VCaP (cell line): ENCODE measurements around the gene GCNT1.

Experiments
- H3K27ac ChIP-seq: fragments of 450-650 bp; 2 replicates; pipeline ENCODE4 v1.5.1; 2017
- CTCF ChIP-seq: fragments of 450-650 bp; conservative IDR thresholded peaks from 2 replicates; pipeline ENCODE4 v1.5.1; 2017; ENCODE audit warnings: mild to moderate bottlenecking, moderate library complexity

The GCNT1 gene

DNA sequence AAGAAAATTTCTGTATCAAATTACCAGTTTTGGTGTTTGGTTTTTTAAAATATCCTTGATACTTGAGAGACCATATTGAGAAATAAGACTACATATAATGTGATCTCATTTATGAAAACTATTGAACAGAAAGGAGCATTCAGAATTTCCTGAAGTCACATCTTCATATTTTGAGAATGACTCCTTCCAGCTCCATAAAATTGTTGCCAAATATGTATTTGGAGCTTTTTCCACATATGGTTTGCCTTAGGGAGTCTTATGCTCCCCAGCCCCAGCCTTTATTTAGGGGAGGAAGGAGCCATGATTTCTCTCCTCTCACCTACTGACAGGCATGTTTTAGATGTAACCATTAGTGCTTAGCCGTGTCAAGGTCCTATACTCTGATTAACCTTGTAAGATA is 51.1 kb downstream of the GCNT1 start:
- TF ChIP-seq CTCF = no peak
- H3K27ac ChIP-seq = no peak overlapping the region

- TF ChIP-seq CTCF = no peak
- H3K27ac ChIP-seq = no peak overlapping the region
These were observed 51.5 kb downstream of the GCNT1 start for GRCh38 chr9:76510446-76510845.

DNA sequence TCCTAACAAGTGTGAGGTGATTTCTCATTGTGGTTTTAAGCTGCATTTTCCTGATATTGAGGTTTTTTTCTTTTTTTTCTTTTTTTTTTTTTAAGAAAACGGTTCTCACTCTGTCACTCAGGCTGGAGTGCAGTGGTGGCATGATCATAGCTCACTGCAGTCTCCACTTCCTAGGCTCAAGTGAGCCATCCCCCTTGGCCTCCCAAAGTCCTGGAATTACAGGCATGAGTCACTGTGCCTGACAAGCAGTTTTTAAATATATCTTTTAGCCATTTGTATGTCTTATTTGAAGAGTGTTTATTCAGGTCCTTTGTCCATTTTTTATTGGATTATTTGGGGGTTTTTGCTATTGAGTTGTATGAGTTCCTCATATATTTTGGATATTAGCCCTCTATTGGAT is 53.8 kb downstream of the GCNT1 start:
- H3K27ac ChIP-seq = no peak overlapping the region
- no peak for TF ChIP-seq CTCF

GRCh38 chr9:76516350-76516749 is 57.4 kb downstream of the GCNT1 start:
- no peak for TF ChIP-seq CTCF
- no peak overlapping the region for H3K27ac ChIP-seq

- no peak for TF ChIP-seq CTCF
- H3K27ac ChIP-seq = no peak overlapping the region
These were observed 57.9 kb downstream of the GCNT1 start for GRCh38 chr9:76516871-76517270.

DNA sequence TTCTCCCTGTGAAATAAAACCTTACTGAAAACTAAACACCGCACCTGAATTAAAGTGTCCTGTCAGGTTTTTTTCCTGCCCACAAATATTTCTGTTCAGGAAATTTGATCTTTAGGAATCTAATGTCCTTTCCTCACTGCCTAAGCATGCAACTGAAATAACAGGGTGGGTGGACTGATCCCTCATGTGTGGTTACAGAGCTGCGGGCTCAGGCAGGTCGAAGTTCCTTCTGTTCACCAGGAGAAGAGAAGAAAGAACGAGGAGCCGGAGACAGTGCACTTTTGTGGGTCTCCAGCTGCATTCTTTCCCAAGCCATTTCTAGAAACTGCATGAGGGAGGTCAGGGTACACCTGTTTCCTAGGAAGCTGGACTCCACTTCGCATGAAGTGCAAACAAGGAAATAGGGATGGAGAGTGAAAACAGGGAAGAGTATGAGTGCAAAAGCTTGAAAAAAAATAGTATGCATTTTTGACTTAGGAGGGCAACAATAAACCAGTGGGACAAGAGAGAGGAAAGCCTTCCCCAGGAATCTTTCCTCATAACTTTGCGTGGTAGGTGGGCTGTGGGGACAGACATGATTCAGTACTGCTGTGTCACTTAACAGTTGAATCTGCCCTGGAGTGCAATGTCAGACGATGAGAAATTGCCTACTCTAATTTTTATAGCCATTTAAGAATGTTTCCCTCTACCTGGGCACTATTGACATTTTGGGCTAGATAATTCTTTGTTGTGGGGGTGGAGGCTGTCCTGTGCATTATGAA is 60.3 kb downstream of the GCNT1 start:
- no peak for TF ChIP-seq CTCF
- no peak overlapping the region for H3K27ac ChIP-seq

GRCh38 chr9:76521244-76521681 is 62.3 kb downstream of the GCNT1 start:
- TF ChIP-seq CTCF = no peak
- peak overlapping the region; percentile 43 for H3K27ac ChIP-seq
